Measurements from ENCODE around the gene ARMH4. TPM values are rescaled to one million over a fixed set of nuclear protein-coding genes. Genes with fewer than 3 reads are reported as not detected.
A peak's percentile ranks its signal among the peaks of the same experiment; 100 is the strongest.
"Not testable (repeated sequence)": the region's sequence is repeated elsewhere in the genome, so short reads cannot be mapped to it uniquely, and the experiment has no call there.

ARMH4 gene
- total and polyA plus RNA-seq, 5 donors from 2014 or later: 0.27 to 1.0 (median 0.78) TPM; not detected in 1

GRCh38 chr14:58129208-58129607, 22.8 kb downstream of the ARMH4 start:
- Mint-ChIP-seq H3K27ac (no peak overlapping the region), H3K36me3 (no peaks in the 10 kb centered on the region), H3K27me3 (peaks cover 5% of the 10 kb centered on the region), H3K9me3 (peaks cover under 1 to 18% (median 3%) of the 10 kb centered on the region in 7 donors), H3K4me1 (no peaks in the 10 kb centered on the region), H3K4me3 (no peak overlapping the region)
- ATAC-seq (ENCODE audit: low read depth in 2 of 2) (no peak), DNase-seq (no peak)
- H3K27me3 ChIP-seq (ENCODE audit: control insufficient read depth, insufficient read depth, low read length): no peaks in the 10 kb centered on the region
- no peak overlapping the region for H3K27ac ChIP-seq (ENCODE audit: insufficient read depth, low read length, poor library complexity, severe bottlenecking)
- no peaks in the 10 kb centered on the region for H3K36me3 ChIP-seq (ENCODE audit: control insufficient read depth, insufficient read depth, low read length)
- H3K4me3 ChIP-seq (ENCODE audit: low read depth, low read length): no peak overlapping the region
- no peaks in the 10 kb centered on the region for H3K9me3 ChIP-seq (ENCODE audit: control insufficient read depth in 2 of 2, low read length in 2 of 2)
- no peaks in the 10 kb centered on the region for H3K4me1 ChIP-seq (ENCODE audit: control insufficient read depth, insufficient read depth, low read length, poor library complexity, severe bottlenecking)

GRCh38 chr14:58128416-58128815, 23.6 kb downstream of the ARMH4 start:
- Mint-ChIP-seq H3K9me3 (peaks cover 1 to 18% (median 4%) of the 10 kb centered on the region in 7 donors), H3K4me3 (no peak overlapping the region), H3K4me1 (no peaks in the 10 kb centered on the region)

GRCh38 chr14:58122546-58122945, 29.5 kb downstream of the ARMH4 start:
- H3K4me3 ChIP-seq (ENCODE audit: low read depth, low read length); ATAC-seq (ENCODE audit: low read depth in 2 of 2); H3K27me3 Mint-ChIP-seq; H3K4me3 Mint-ChIP-seq; H3K27me3 ChIP-seq (ENCODE audit: control insufficient read depth, insufficient read depth, low read length); H3K4me1 ChIP-seq (ENCODE audit: control insufficient read depth, insufficient read depth, low read length, poor library complexity, severe bottlenecking); H3K36me3 Mint-ChIP-seq; H3K9me3 ChIP-seq (ENCODE audit: control insufficient read depth in 2 of 2, low read length in 2 of 2); DNase-seq; H3K4me1 Mint-ChIP-seq; H3K27ac Mint-ChIP-seq; H3K27ac ChIP-seq (ENCODE audit: insufficient read depth, low read length, poor library complexity, severe bottlenecking); H3K36me3 ChIP-seq (ENCODE audit: control insufficient read depth, insufficient read depth, low read length): not testable (repeated sequence)
- H3K9me3 Mint-ChIP-seq: peaks cover 1 to 18% (median 4%) of the 10 kb centered on the region in 7 donors

More at GRCh38 chr14:58128416-58128815, 23.6 kb downstream of the ARMH4 start:
- H3K4me3 ChIP-seq (ENCODE audit: low read depth, low read length): no peak overlapping the region
- H3K4me1 ChIP-seq (ENCODE audit: control insufficient read depth, insufficient read depth, low read length, poor library complexity, severe bottlenecking): no peaks in the 10 kb centered on the region
- H3K27me3 Mint-ChIP-seq: peaks cover 5% of the 10 kb centered on the region
- peak overlapping the region in 1 of 3 donors; percentile 63 for H3K27ac Mint-ChIP-seq
- DNase-seq: no peak
- H3K9me3 ChIP-seq (ENCODE audit: control insufficient read depth in 2 of 2, low read length in 2 of 2): no peaks in the 10 kb centered on the region
- H3K27me3 ChIP-seq (ENCODE audit: control insufficient read depth, insufficient read depth, low read length): no peaks in the 10 kb centered on the region
- no peak overlapping the region for H3K27ac ChIP-seq (ENCODE audit: insufficient read depth, low read length, poor library complexity, severe bottlenecking)
- no peak for ATAC-seq (ENCODE audit: low read depth in 2 of 2)
- no peaks in the 10 kb centered on the region for H3K36me3 ChIP-seq (ENCODE audit: control insufficient read depth, insufficient read depth, low read length)
- no peaks in the 10 kb centered on the region for H3K36me3 Mint-ChIP-seq

- Histone ChIP-seq H3K27me3 (ENCODE audit: control insufficient read depth, insufficient read depth, low read length) (peaks cover 3% of the 10 kb centered on the region), H3K4me3 (ENCODE audit: low read depth, low read length) (no peak overlapping the region), H3K27ac (ENCODE audit: insufficient read depth, low read length, poor library complexity, severe bottlenecking) (no peak overlapping the region), H3K36me3 (ENCODE audit: control insufficient read depth, insufficient read depth, low read length) (no peaks in the 10 kb centered on the region), H3K9me3 (ENCODE audit: control insufficient read depth in 2 of 2, low read length in 2 of 2) (no peaks in the 10 kb centered on the region), H3K4me1 (ENCODE audit: control insufficient read depth, insufficient read depth, low read length, poor library complexity, severe bottlenecking) (no peaks in the 10 kb centered on the region)
- DNase-seq (no peak), ATAC-seq (ENCODE audit: low read depth in 2 of 2) (no peak)
- H3K27me3 Mint-ChIP-seq: no peaks in the 10 kb centered on the region
- no peak overlapping the region for H3K4me3 Mint-ChIP-seq
- H3K36me3 Mint-ChIP-seq: no peaks in the 10 kb centered on the region
- no peak overlapping the region for H3K27ac Mint-ChIP-seq
- H3K4me1 Mint-ChIP-seq: no peaks in the 10 kb centered on the region
- H3K9me3 Mint-ChIP-seq: peaks cover 1 to 15% (median 2%) of the 10 kb centered on the region in 7 donors
Measured at GRCh38 chr14:58121530-58122186, 30.4 kb downstream of the ARMH4 start.

- Mint-ChIP-seq H3K27me3 (no peaks in the 10 kb centered on the region), H3K9me3 (peaks cover 0 to 4% (median 2%) of the 10 kb centered on the region in 7 donors), H3K4me1 (no peaks in the 10 kb centered on the region), H3K27ac (peak overlapping the region in 1 of 3 donors; percentile 57), H3K36me3 (no peaks in the 10 kb centered on the region), H3K4me3 (no peak overlapping the region)
- H3K27ac ChIP-seq (ENCODE audit: insufficient read depth, low read length, poor library complexity, severe bottlenecking): no peak overlapping the region
- H3K4me1 ChIP-seq (ENCODE audit: control insufficient read depth, insufficient read depth, low read length, poor library complexity, severe bottlenecking): no peaks in the 10 kb centered on the region
- no peaks in the 10 kb centered on the region for H3K36me3 ChIP-seq (ENCODE audit: control insufficient read depth, insufficient read depth, low read length)
- no peak for ATAC-seq (ENCODE audit: low read depth in 2 of 2)
- peaks cover 3% of the 10 kb centered on the region for H3K27me3 ChIP-seq (ENCODE audit: control insufficient read depth, insufficient read depth, low read length)
- DNase-seq: no peak
- no peak overlapping the region for H3K4me3 ChIP-seq (ENCODE audit: low read depth, low read length)
- peaks cover 0 to 4% of the 10 kb centered on the region in 2 experiments for H3K9me3 ChIP-seq (ENCODE audit: control insufficient read depth in 2 of 2, low read length in 2 of 2)
Measured at GRCh38 chr14:58119381-58119780, 32.6 kb downstream of the ARMH4 start.

- no peak overlapping the region for H3K4me3 Mint-ChIP-seq
- H3K4me3 ChIP-seq (ENCODE audit: low read depth, low read length): no peak overlapping the region
- H3K9me3 Mint-ChIP-seq: peaks cover 0 to 5% (median 0%) of the 10 kb centered on the region in 7 donors
- no peaks in the 10 kb centered on the region for H3K36me3 Mint-ChIP-seq
- peaks cover 9% of the 10 kb centered on the region for H3K27me3 ChIP-seq (ENCODE audit: control insufficient read depth, insufficient read depth, low read length)
- H3K4me1 ChIP-seq (ENCODE audit: control insufficient read depth, insufficient read depth, low read length, poor library complexity, severe bottlenecking): no peaks in the 10 kb centered on the region
- peaks cover 0 to 4% of the 10 kb centered on the region in 2 experiments for H3K9me3 ChIP-seq (ENCODE audit: control insufficient read depth in 2 of 2, low read length in 2 of 2)
- no peak overlapping the region for H3K27ac Mint-ChIP-seq
- no peak overlapping the region for H3K27ac ChIP-seq (ENCODE audit: insufficient read depth, low read length, poor library complexity, severe bottlenecking)
- no peaks in the 10 kb centered on the region for H3K36me3 ChIP-seq (ENCODE audit: control insufficient read depth, insufficient read depth, low read length)
- H3K4me1 Mint-ChIP-seq: no peaks in the 10 kb centered on the region
- peaks cover 3% of the 10 kb centered on the region for H3K27me3 Mint-ChIP-seq
- ATAC-seq (ENCODE audit: low read depth in 2 of 2): no peak
- no peak for DNase-seq
Measured at GRCh38 chr14:58118097-58118815, 33.8 kb downstream of the ARMH4 start.

- H3K27me3 ChIP-seq (ENCODE audit: control insufficient read depth, insufficient read depth, low read length): peaks cover 15% of the 10 kb centered on the region
- H3K4me3 Mint-ChIP-seq: no peak overlapping the region
- H3K4me3 ChIP-seq (ENCODE audit: low read depth, low read length): no peak overlapping the region
- no peaks in the 10 kb centered on the region for H3K4me1 ChIP-seq (ENCODE audit: control insufficient read depth, insufficient read depth, low read length, poor library complexity, severe bottlenecking)
- H3K9me3 ChIP-seq (ENCODE audit: control insufficient read depth in 2 of 2, low read length in 2 of 2): no peaks in the 10 kb centered on the region
- H3K9me3 Mint-ChIP-seq: peaks cover 0 to 5% (median 0%) of the 10 kb centered on the region in 7 donors
- no peaks in the 10 kb centered on the region for H3K36me3 Mint-ChIP-seq
- no peak for ATAC-seq (ENCODE audit: low read depth in 2 of 2)
- H3K27me3 Mint-ChIP-seq: peaks cover 28% of the 10 kb centered on the region
- H3K36me3 ChIP-seq (ENCODE audit: control insufficient read depth, insufficient read depth, low read length): no peaks in the 10 kb centered on the region
- no peak overlapping the region for H3K27ac Mint-ChIP-seq
- no peak overlapping the region for H3K27ac ChIP-seq (ENCODE audit: insufficient read depth, low read length, poor library complexity, severe bottlenecking)
- H3K4me1 Mint-ChIP-seq: no peaks in the 10 kb centered on the region
- no peak for DNase-seq
Measured at GRCh38 chr14:58109744-58110143, 42.3 kb downstream of the ARMH4 start.
